Measurements from ENCODE around the gene ACE.

DNA sequence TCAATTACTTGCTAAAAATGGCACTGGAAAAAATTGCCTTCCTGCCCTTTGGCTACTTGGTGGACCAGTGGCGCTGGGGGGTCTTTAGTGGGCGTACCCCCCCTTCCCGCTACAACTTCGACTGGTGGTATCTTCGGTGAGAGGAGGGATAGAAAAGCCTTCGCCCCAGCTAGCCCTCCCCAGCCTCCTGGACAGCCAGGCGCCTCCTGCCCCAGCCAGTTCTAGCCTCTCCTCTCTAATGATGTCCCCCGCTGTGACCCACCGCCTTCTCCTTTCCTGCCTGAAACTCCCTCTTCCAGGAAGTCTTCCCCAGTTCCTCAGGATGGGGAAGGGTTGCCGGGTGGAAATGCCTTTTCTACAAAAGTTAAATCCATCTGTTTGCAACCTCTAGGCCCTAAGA is 6.2 kb downstream of the ACE start:
- TF ChIP-seq, protein P1, sequence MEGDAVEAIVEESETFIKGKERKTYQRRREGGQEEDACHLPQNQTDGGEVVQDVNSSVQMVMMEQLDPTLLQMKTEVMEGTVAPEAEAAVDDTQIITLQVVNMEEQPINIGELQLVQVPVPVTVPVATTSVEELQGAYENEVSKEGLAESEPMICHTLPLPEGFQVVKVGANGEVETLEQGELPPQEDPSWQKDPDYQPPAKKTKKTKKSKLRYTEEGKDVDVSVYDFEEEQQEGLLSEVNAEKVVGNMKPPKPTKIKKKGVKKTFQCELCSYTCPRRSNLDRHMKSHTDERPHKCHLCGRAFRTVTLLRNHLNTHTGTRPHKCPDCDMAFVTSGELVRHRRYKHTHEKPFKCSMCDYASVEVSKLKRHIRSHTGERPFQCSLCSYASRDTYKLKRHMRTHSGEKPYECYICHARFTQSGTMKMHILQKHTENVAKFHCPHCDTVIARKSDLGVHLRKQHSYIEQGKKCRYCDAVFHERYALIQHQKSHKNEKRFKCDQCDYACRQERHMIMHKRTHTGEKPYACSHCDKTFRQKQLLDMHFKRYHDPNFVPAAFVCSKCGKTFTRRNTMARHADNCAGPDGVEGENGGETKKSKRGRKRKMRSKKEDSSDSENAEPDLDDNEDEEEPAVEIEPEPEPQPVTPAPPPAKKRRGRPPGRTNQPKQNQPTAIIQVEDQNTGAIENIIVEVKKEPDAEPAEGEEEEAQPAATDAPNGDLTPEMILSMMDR (conservative IDR thresholded peaks at IDR 0.05; ENCODE audit: low read depth, low read length) = no peak
- TF ChIP-seq EZH2 (IDR thresholded peaks at IDR 0.05; ENCODE audit: low read length, unreplicated experiment) (no peak), EZH2phosphoT487 (IDR thresholded peaks at IDR 0.05; ENCODE audit: borderline replicate concordance, low read length) (no peak)

All from PC-3 (cell line).